Glomerular visceral epithelial cell (primary cell): ENCODE results near the gene GDNF.
"Not testable (repeated sequence)": the region's sequence is repeated elsewhere in the genome, so short reads cannot be mapped to it uniquely, and the experiment has no call there.

Experiments
- DNase-seq: peaks from one replicate; pipeline ENCODE4 v3.0.0-alpha.2; 2016; ENCODE audit errors: extremely low spot score

GDNF gene

DNA sequence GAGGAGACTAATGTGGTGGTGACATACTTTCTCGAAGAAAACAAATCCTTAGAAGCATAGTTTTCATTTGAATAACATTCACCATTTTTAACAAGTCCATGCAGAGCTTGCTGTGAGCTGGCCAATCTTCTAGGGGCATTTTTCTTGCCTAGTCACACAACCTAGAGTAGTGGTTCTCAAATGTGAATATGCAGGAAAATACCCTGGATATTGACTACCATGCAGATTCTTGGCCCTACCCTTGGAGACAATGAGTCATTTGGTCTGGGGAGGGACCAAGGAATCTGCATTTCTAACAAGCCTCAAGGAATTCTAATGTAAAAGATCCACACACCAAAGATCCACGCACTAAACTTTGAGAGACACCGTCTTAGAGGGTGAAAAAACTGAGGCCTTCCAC is 23.5 kb downstream of the GDNF start:
- DNase-seq, result no peak

- DNase-seq, result no peak
Measured at GRCh38 chr5:37815913-37816312, 23.9 kb downstream of the GDNF start.

DNA sequence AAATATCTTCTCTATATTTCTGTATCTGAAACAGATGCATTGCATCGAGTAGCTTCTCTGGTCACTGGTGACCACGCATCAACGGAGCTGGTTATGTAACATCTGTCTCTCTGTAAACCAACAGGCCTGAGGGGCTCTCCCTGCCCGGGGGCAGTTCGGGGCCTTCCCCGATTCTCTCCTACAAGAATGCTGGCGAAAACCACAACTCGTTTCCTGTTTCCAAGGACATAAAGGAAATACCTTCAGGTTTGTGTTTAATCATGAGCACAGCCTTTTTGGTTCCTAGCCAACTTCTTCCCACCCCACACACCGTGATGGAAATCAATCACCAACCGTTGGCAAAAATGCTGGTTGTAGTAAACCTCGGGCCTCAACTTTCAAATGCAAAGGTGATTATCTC is 25.1 kb downstream of the GDNF start:
- peak; percentile 98 for DNase-seq

GRCh38 chr5:37812365-37812764 is 27.5 kb downstream of the GDNF start:
- peak; percentile 28 for DNase-seq

DNA sequence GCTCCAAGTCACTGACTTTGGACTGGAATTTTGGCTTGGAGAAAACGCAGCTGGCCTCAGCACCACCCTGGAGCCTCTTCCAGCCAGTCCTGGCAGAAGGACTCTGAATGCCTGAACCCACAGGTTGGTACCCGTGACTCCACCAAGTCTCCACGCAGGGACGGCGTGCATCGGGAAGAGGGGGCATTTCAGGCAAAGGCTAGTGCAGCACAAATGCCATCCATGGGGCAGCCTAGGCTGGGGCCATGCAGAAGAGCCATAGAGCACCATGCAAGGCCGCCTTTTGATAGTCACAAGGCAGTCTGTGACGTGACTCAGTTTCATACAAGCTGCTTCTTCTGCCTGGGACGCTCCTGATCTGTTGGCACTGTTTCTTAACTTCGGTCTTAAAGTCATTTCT is 28.0 kb downstream of the GDNF start:
- DNase-seq, result no peak

DNA sequence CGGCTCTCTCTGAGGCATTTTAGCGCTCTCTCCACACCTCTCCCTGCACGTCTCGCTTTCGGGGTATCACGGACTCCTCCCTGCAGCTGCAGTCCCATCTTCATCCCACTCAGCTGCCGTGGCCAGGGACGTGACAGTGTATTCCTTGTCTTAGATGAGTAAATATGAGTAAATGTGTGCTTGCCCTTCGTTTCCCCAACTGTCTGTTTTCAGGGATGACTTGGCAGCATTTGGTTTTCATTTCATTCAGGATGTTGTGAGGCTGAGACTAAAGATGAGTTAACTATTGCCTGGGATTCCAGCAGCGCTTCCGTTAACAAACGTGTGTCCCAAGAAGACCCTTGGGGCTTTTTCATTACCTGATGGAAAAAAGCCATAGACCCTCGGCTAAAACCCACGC is 29.5 kb downstream of the GDNF start:
- DNase-seq, result peak; percentile 79

DNA sequence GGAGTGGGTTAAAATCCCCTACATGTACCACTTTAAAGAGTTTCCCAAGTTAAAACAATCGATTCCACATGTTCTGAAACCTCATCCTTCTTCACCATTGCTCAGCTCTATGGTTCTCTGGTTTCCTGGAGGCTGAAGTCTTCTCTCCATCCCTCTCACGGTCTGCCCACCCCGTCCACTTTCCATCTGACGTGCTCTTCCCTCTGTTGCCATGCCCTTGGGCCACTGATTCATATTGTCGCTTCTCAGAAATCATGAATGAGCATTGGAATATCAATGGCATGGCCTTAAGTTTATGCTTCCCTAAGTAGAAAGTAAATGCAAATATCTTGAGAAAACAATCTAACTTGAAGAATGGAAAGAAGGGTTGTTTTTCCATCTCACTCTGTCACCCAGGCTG is 30.9 kb downstream of the GDNF start:
- no peak for DNase-seq

- no peak for DNase-seq
Measured at GRCh38 chr5:37807621-37808301, 32.1 kb downstream of the GDNF start.

DNA sequence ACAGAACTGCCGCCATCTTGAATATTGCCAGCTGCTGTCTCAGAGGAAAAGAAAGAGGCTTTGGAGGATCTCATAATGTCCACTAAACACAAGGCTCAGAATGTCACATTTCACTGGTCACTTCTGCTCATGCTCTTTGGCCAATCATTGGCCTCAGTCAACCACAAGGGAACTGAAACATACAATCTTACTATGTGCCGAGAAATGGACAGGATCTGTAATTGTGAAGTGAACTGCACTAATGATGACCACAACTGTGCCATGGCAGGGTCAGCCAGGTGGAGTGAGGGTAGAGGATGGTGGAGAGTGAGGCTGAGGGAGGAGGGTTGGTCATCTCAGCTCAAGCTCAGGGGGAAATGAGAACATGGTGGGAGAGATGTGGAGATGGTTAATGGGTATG is 32.8 kb downstream of the GDNF start:
- DNase-seq, result no peak

DNA sequence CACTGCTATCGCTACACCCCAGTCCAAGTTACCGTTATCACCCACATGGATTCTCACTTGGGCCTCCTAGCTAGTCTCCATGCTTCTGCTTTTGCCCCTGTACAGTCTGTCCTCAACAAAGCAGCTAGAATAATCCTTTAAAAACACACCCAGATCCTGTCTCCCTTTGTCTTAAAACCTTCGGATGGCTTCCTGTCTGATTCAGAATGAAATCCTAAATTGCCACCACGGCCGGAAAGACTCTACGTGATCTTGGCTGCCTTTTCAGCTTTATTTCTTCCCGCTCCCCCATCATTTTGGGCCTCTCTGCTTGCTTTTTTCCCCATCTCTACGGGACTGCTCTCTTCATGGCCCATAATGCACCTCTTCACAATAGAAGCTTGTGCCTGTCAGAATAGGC is 33.4 kb downstream of the GDNF start:
- no peak for DNase-seq

- DNase-seq, result no peak
Measured at GRCh38 chr5:37806016-37806415, 33.8 kb downstream of the GDNF start.

GRCh38 chr5:37804401-37804800 is 35.4 kb downstream of the GDNF start:
- no peak for DNase-seq

DNA sequence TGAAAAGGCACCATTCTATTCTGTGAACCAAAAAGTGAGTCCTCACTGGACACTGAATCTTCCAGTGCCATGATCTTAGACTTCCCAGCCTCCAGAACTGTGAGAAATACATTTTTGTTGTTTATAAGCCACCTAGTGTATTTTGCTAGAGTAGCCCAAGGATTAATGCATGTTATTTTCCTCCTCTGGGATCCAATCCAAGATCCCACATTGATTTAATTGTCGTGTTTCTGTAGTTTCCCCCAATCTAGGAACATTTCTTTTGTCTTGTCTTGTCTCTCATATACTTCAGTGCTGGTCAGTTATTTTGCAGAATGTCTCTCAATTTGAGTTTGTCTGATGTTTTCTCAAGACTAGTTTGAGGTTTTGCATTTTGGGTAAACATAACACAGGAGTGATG is 36.4 kb downstream of the GDNF start:
- DNase-seq, result no peak

- no peak for DNase-seq
Measured at GRCh38 chr5:37801521-37801920, 38.3 kb downstream of the GDNF start.

GRCh38 chr5:37799865-37800421 is 39.9 kb downstream of the GDNF start:
- DNase-seq, result no peak

DNA sequence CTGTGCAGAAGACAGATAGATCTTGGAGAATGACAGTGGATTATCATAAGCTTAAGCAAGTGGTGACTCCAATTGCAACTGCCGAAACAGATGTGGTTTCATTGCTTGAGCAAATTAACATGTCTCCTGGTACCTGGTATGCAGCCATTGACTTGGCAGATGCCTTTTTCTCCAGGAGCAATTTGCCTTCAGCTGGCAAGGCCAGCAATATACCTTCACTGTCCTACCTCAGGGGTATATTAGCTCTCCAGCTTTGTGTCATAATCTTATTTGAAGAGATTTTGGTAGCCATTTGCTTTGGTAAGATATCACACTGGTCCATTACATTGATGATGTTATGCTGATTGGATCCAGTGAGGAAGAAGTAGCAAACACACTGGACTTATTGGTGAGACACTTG is 43.4 kb downstream of the GDNF start:
- DNase-seq, result not testable (repeated sequence)

- not testable (repeated sequence) for DNase-seq
Measured at GRCh38 chr5:37795292-37795691, 44.5 kb downstream of the GDNF start.

GRCh38 chr5:37792975-37793631 is 46.7 kb downstream of the GDNF start:
- DNase-seq, result peak; percentile 93

- DNase-seq, result no peak
Measured at GRCh38 chr5:37791321-37791720, 48.5 kb downstream of the GDNF start.

- DNase-seq, result no peak
Measured at GRCh38 chr5:37789991-37790390, 49.9 kb downstream of the GDNF start.

- DNase-seq, result peak; percentile 49
Measured at GRCh38 chr5:37787742-37788141, 52.1 kb downstream of the GDNF start.

DNA sequence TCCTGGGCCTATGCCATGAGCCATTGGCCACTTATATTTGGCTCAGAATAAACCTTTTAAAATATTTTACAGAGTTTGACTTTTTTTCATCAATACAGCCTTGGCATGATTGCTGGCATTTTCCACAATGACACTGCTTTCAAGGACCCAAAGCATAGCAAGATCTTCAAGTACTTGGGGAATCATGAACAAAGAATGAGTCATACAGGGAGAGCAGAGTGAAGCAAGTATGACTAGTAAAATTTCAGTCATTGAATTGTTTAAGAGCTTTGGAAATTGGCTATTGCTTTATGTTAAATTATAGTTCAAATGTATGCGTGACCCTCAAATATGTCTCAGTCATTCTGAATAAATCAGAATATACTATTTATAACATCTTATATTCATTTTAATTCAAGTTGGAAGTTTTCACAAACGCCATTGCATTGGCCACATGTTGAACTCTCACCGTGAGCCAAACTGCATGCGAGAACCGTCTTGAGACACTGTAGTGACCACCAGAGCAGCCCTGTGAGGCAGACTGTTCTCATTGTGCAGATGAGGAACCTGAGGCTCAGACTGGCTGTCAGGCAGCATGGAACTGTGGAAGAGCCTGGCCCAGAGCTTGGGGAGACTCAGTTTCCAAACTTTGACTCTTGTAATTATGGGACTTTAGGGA is 52.9 kb downstream of the GDNF start:
- peak; percentile 49 for DNase-seq

DNA sequence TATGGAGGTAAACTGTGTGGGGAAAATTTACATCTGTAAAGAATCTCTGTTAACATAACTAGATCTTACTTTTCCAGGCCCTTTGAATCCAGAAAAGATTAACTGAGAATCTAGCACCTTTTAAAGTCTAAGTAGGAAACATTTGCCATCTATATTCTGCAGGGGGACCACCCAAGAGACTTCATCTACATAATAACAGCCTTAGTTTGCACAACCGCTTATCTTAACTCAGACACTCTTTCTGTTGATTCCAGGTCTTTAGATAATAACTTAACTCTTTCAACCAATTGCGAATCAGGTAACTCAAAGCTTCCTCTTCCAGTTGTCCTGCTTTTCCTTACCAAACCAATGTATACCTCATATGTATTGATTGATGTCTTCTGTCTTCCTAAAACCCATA is 53.4 kb downstream of the GDNF start:
- DNase-seq, result no peak
